Forelimb muscle (tissue), 1 donor: Measurements from ENCODE around the gene CHKB. TPM values are rescaled to one million over a fixed set of nuclear protein-coding genes. Genes with fewer than 3 reads are reported as not detected.

Experiments
- DNase-seq: peaks from one replicate; pipeline ENCODE4 v3.0.0-alpha.2; 2013; ENCODE audit warnings: low read depth
- polyA plus RNA-seq: library from polyadenylated mRNA; unstranded; fragments of 120-200 nt; gene quantifications from one replicate; pipeline ENCODE4 v1.2.1, GENCODE V29; 2013; ENCODE audit not compliant: insufficient read length

CHKB gene
- polyA plus RNA-seq, 1 donor = 41.1 TPM

DNA sequence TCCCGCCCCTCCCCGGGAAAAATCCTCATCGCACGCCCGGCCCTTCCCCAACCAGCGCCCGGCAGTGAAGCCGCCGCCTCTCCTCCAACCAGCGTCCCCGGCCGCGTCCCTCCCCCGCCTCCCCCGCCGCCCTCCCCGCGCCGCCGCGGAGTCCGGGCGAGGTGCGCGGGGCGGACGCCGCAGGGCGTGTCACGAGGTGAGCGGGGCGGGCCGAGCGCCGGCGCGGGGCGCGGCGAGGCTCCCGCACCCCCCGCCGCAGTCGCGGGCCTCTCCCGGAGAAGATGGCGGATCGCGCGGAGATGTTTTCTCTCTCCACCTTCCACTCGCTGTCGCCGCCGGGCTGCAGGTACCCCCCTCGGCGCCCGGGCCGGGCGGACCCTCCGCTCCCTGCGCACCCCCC, 17.9 kb upstream of the CHKB start, which contains the start of gene MAPK8IP2:
TSS of gene MAPK8IP2 (plus strand) at position 256 of the 400 bp plus-strand sequence. CDS start at position 282, 26 bp downstream.
- DNase-seq = no peak

GRCh38 chr22:50599816-50600455, 17.3 kb upstream of the CHKB start:
- no peak for DNase-seq

- DNase-seq = no peak
Observed at GRCh38 chr22:50597097-50597496, 14.4 kb upstream of the CHKB start.

GRCh38 chr22:50595189-50595588, 12.5 kb upstream of the CHKB start:
- no peak for DNase-seq

DNA sequence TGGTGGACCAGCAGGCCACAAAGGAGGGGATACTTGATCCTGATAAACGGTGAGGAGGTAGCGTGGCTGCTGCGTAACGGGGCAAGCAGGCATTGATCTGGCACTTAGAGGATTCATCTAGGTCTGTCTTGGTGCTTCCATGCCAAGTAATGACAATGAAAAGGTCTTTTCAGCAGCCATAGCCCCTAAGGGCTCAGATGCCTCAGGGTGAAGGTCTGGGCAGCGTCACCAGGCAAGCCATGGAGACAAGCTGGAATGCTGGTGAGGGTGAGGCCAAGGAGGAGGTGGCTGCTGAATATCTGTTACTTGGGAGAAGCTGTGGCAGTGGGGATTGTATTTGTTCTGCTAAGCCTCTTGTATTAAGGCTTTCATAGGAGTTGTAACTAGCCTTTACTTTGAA, 4.8 kb upstream of the CHKB start:
- no peak for DNase-seq

- no peak for DNase-seq
Observed at GRCh38 chr22:50586416-50586815, 3.8 kb upstream of the CHKB start.

- no peak for DNase-seq
Observed at GRCh38 chr22:50585781-50586180, 3.1 kb upstream of the CHKB start.

GRCh38 chr22:50585238-50585637, 2.6 kb upstream of the CHKB start:
- no peak for DNase-seq

DNA sequence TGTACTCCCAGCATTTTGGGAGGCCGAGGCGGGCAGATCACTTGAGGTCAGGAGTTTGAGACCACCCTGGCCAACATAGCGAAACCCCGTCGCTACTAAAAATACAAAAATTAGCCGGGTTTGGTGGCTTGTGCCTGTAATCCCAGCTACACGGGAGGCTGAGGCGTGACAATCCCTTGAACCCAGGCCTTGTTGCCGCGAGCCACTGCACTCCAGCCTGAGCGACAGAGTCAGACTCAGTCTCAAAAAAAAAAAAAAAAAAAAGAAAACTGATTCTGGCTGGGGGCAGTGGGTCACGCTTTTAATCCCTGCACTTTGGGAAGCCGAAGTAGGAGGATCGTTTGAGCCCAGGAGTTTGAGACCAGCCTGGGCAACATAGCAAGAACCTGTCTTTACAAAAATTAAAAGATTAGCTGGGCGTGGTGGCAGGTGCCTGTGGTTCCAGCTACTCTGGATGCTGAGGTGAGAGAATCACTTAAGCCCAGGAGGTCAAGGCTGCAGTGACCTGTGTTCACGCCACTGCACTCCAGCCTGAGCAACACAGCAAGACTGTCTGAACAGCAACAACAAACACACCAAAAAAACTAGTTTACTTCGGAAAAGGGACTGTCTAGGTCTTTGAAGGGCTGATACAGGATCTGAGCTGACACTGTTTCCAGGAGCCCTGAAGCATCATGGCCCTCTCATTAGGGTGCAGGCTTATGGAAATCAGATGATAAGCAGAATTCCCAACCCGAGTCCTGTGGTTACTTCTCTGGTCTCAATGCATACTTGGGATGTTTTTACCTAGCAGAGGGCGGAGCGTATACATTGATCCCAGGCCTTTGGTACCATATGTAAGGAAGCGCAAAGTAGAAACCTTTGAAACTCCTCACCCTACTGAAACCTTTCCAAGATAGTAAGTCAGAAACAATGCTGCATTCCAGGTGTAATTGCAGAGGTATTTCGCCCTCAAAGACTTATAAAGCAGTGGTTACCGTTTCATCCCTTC, 1.8 kb upstream of the CHKB start:
- no peak for DNase-seq

GRCh38 chr22:50583294-50583861, 729 bp upstream of the CHKB start:
- DNase-seq = no peak

GRCh38 chr22:50581950-50582492, 628 bp downstream of the CHKB start:
- DNase-seq = no peak

GRCh38 chr22:50581031-50581949, 1.4 kb downstream of the CHKB start:
- DNase-seq = no peak

- DNase-seq = no peak
Observed at GRCh38 chr22:50579752-50580151, 2.9 kb downstream of the CHKB start.

DNA sequence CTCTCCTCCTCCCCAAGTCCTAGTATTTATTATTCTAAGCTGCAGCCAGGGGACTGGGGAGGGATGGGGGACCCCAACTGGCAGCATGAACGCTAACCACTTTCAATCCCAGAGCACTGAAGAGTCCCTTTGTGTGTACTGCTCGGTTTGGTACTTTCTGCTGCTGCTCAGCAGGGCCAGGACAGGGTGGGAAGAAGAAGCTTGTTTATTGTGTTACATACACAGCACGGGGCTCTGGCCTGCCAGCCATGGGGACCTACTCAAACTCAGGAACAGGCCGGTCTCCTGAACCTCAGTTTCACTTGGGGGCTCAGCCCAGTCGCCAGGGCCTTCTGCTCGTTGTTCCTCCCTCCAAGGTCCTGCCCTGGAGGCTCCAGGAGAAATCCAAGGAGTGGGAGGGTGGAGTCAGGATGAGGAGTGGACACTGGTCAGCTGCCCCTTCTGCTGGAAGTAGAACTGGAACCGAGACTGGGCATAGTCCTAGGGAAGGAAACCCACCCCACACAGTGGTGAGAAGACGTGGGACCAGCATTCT, 3.8 kb downstream of the CHKB start:
- DNase-seq = no peak

- no peak for DNase-seq
Observed at GRCh38 chr22:50577987-50578775, 4.5 kb downstream of the CHKB start, which contains the start of gene CPT1B. CPT1B (minus strand) TSS chr22:50578427; CDS start chr22:50577915, 512 bp downstream.

- no peak for DNase-seq
Observed at GRCh38 chr22:50577697-50577986, 5.0 kb downstream of the CHKB start.

GRCh38 chr22:50576806-50577696, 5.6 kb downstream of the CHKB start:
- DNase-seq = no peak

DNA sequence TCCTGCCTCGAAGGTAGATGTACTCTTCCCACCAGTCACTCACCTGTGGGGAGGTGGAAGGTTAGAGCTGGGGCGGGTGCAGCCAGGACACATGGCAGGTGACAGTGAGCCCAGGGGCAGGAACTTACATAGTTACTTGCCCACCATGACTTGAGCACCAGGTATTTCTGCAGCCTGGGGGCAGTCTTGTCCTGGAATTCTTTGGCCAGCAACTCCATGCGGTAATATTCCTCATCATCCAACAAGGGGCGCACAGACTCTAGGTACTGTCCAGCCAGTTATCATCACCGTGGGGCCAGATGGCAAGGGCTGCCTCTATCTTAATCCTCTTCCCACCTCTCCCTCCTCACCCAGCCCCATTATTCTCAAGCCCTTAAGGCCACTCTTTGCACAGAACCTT, 6.6 kb downstream of the CHKB start:
- DNase-seq = no peak

DNA sequence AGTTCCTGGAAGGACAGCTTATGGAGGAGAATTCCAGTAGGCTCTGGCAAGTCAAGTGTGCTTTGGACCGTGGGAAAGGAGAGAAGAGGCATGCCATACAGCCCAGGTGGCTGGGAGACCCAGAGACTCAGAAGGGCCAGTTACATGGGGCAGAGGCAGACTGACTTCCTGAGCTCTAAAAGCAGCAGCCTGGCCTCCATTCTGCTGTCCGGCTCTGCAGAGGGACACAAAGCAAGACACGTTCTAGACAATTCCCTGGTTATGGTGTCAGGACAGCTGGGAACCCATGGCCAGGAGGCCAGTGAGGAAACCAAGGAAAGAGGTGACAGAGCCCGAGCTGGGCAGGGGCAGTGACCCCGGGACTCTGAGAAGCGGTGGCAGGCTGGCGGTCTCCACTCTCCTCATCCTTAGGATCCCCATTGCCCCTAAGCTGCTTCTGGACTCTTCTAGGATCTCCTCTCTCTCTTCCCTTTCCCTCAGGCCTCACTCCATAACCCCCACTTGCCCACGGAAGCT, 7.2 kb downstream of the CHKB start:
- no peak for DNase-seq
